SK-N-SH (cell line): Measurements from ENCODE around the gene ASTN2. TPM values are rescaled to one million over a fixed set of nuclear protein-coding genes. Genes with fewer than 3 reads are reported as not detected.

Experiments
- CTCF ChIA-PET: fragments of 300-600, 350-600 bp; formaldehyde crosslinking; extraction: SDS; loops from one replicate; lab custom pipeline; 2021; lab: Yijun Ruan, JAX
- POLR2A ChIA-PET: fragments of 350-600 bp; sonication (Branson Sonifier 250); formaldehyde crosslinking; extraction: SDS; loops from one replicate; lab custom pipeline; 2020; ENCODE audit warnings: antibody characterized with exemption, inconsistent platforms; lab: Yijun Ruan, JAX
- DNase-seq: peaks from one replicate; pipeline ENCODE4 v3.0.0; 2012
- H2AFZ ChIP-seq: fragments of 200-600 bp; sonication (generic); 2 replicates; pipeline ENCODE4 v1.8.1; 2016; ENCODE audit warnings: antibody characterized with exemption, mild to moderate bottlenecking, low read depth
- H3F3A ChIP-seq: fragments of 200-600 bp; sonication (generic); replicated peaks from 2 replicates; pipeline ENCODE3; 2016; ENCODE audit warnings: antibody characterized with exemption, mild to moderate bottlenecking; ENCODE audit not compliant: insufficient read depth
- H3K27ac ChIP-seq, 2 experiments: fragments of 200-500 bp in 1 of 2; fragments of 200-600 bp in 1 of 2; sonication (Bioruptor generic) in 1 of 2; sonication (generic), shearing (Covaris generic) in 1 of 2; 2 replicates each; pipeline versions ENCODE4 v1.5.1 to v1.6.1; 2014 to 2016; ENCODE audit warnings: low read depth in 2 of 2, inconsistent platforms in 1 of 2, low read length in 1 of 2, mild to moderate bottlenecking in 1 of 2, mixed read lengths in 1 of 2
- H3K27me3 ChIP-seq: fragments of 200-600 bp; sonication (generic), shearing (Covaris generic); 2 replicates; pipeline ENCODE4 v1.6.1; 2016; ENCODE audit warnings: mixed run types; ENCODE audit not compliant: insufficient read depth
- H3K36me3 ChIP-seq, 2 experiments: fragments of 200-500 bp in 1 of 2; fragments of 200-600 bp in 1 of 2; sonication (Bioruptor generic) in 1 of 2; sonication (generic) in 1 of 2; replicated peaks in 1 of 2; 2 replicates each; pipeline versions ENCODE3 to v1.5.1; 2014 to 2016; ENCODE audit warnings: low read length in 1 of 2, mild to moderate bottlenecking in 1 of 2; ENCODE audit not compliant: insufficient read depth in 2 of 2, control insufficient read depth in 1 of 2
- H3K4me1 ChIP-seq, 2 experiments: fragments of 200-500 bp in 1 of 2; fragments of 200-600 bp in 1 of 2; sonication (Bioruptor generic) in 1 of 2; sonication (generic), shearing (Covaris generic) in 1 of 2; 2 replicates each; pipeline versions ENCODE4 v1.5.1 to v1.6.1; 2014 to 2016; ENCODE audit warnings: low read depth in 1 of 2, low read length in 1 of 2, mixed run types in 1 of 2; ENCODE audit not compliant: insufficient read depth in 2 of 2, control insufficient read depth in 1 of 2
- H3K4me2 ChIP-seq: fragments of 200-600 bp; sonication (generic), shearing (Covaris generic); 2 replicates; pipeline ENCODE4 v1.6.1; 2017; ENCODE audit warnings: mixed run types
- H3K4me3 ChIP-seq, 2 experiments: fragments of 200-500 bp in 1 of 2; fragments of 200-600 bp in 1 of 2; sonication (Bioruptor generic) in 1 of 2; sonication (generic), shearing (Covaris generic) in 1 of 2; 2 replicates each; pipeline versions ENCODE4 v1.5.1 to v1.8.1; 2014 to 2016; ENCODE audit warnings: low read depth in 2 of 2, inconsistent platforms in 1 of 2, low read length in 1 of 2, mild to moderate bottlenecking in 1 of 2, mixed read lengths in 1 of 2, moderate library complexity in 1 of 2
- H3K79me2 ChIP-seq: fragments of 200-600 bp; sonication (generic); 2 replicates; pipeline ENCODE4 v1.8.1; 2017; ENCODE audit warnings: mild to moderate bottlenecking; ENCODE audit not compliant: insufficient read depth
- H3K9ac ChIP-seq: fragments of 200-600 bp; sonication (generic); 2 replicates; pipeline ENCODE4 v1.6.1; 2017; ENCODE audit warnings: mixed run types
- H3K9me2 ChIP-seq: fragments of 200-600 bp; sonication (generic); 2 replicates; pipeline ENCODE4 v1.6.1; 2017; ENCODE audit warnings: mixed run types
- H3K9me3 ChIP-seq: fragments of 200-600 bp; sonication (generic); 2 replicates; pipeline ENCODE4 v1.6.1; 2017; ENCODE audit warnings: mixed run types, mild to moderate bottlenecking, moderate library complexity
- H4K20me1 ChIP-seq: fragments of 200-600 bp; sonication (generic); 2 replicates; pipeline ENCODE4 v1.6.1; 2017; ENCODE audit warnings: mild to moderate bottlenecking, mixed run types; ENCODE audit not compliant: insufficient read depth
- ELF1 ChIP-seq: IDR thresholded peaks from 2 replicates; pipeline ENCODE4 v1.4.0; 2012
- FOSL2 ChIP-seq: IDR thresholded peaks from 2 replicates; pipeline ENCODE4 v1.4.0; 2012; ENCODE audit warnings: low read depth, mild to moderate bottlenecking, moderate library complexity, borderline replicate concordance
- GABPA ChIP-seq: IDR thresholded peaks from 2 replicates; pipeline ENCODE4 v1.4.0; 2012; ENCODE audit warnings: low read depth, mild to moderate bottlenecking
- JUND ChIP-seq: IDR thresholded peaks from 2 replicates; pipeline ENCODE4 v1.4.0; 2012
- MAX ChIP-seq: IDR thresholded peaks from 2 replicates; pipeline ENCODE4 v1.4.0; 2012; ENCODE audit warnings: low read depth
- MEF2A ChIP-seq: IDR thresholded peaks from 2 replicates; pipeline ENCODE4 v1.4.0; 2012; ENCODE audit warnings: low read depth, borderline replicate concordance
- MXI1 ChIP-seq: IDR thresholded peaks from 2 replicates; pipeline ENCODE4 v1.6.1; 2012; ENCODE audit warnings: mild to moderate bottlenecking, low read depth, low read length, improper control_type of control experiment
- NFIC ChIP-seq: IDR thresholded peaks from 2 replicates; pipeline ENCODE4 v1.4.0; 2012; ENCODE audit warnings: borderline replicate concordance
- RAD21 ChIP-seq: IDR thresholded peaks from 2 replicates; pipeline ENCODE4 v1.6.1; 2012; ENCODE audit warnings: mild to moderate bottlenecking, low read length
- RFX5 ChIP-seq: IDR thresholded peaks from 2 replicates; pipeline ENCODE4 v1.6.1; 2012; ENCODE audit warnings: mild to moderate bottlenecking, improper control_type of control experiment, low read length
- SIN3A ChIP-seq: IDR thresholded peaks from 2 replicates; pipeline ENCODE4 v1.6.1; 2012; ENCODE audit warnings: low read depth, mild to moderate bottlenecking, low read length, moderate library complexity, borderline replicate concordance
- SMC3 ChIP-seq: IDR thresholded peaks from 2 replicates; pipeline ENCODE4 v1.6.1; 2012; ENCODE audit warnings: low read depth, low read length, improper control_type of control experiment
- TCF12 ChIP-seq: IDR thresholded peaks from 2 replicates; pipeline ENCODE4 v1.4.0; 2012
- WGBS: methylation state at CpG from one replicate; pipeline ENCODE4 v1.1.6; 2017; ENCODE audit warnings: low lambda C conversion rate; 5-methylcytosine and 5-hydroxymethylcytosine counted together
- polyA plus RNA-seq, 3 experiments: library from polyadenylated mRNA; depleted of rRNA; stranded (reverse); fragments of >200 nt; gene quantifications; 2 replicates each; pipeline ENCODE4 v1.2.3, GENCODE V29; 2012
- TF ChIP-seq, protein P1 (sequence below): IDR thresholded peaks from 2 replicates; pipeline ENCODE4 v1.4.0; 2012; ENCODE audit warnings: low read depth, borderline replicate concordance

The ASTN2 gene
- polyA plus RNA-seq, 1 of the 3 experiments (the other 2 are of a cell fraction), result 6.6 TPM

DNA sequence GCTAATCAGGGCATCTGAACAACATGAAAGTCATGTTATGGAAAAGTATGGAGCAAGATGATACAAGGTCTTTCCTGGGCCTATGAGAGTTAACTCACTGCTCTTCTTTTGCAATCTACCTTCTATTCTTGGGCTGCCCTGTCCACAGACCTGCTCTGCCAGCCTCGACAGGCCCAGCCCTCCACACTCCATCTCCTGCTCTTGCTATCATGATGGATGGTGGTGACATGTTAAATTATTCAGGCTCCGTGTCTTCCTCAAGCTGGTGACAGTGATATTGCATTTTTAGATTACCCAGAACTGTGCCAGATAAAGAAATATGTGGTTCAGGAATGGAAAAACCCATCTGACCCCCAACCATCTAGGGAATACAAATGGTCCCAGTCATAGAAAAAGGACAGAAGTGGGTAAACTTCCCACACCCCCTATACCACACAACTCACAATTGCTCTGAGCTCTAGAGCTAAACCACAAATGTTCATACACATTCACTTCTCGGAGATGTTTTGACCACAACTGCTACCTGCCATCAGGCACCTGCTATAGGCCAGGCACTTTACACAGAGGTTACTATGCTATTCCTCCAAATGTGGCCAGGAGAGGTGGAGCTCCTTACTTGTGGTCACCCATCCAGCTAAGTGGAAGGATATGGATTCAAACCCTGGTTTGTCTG is 311.3 kb downstream of the ASTN2 start (continued):
- TF ChIP-seq, protein P1, sequence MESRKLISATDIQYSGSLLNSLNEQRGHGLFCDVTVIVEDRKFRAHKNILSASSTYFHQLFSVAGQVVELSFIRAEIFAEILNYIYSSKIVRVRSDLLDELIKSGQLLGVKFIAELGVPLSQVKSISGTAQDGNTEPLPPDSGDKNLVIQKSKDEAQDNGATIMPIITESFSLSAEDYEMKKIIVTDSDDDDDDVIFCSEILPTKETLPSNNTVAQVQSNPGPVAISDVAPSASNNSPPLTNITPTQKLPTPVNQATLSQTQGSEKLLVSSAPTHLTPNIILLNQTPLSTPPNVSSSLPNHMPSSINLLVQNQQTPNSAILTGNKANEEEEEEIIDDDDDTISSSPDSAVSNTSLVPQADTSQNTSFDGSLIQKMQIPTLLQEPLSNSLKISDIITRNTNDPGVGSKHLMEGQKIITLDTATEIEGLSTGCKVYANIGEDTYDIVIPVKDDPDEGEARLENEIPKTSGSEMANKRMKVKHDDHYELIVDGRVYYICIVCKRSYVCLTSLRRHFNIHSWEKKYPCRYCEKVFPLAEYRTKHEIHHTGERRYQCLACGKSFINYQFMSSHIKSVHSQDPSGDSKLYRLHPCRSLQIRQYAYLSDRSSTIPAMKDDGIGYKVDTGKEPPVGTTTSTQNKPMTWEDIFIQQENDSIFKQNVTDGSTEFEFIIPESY, result no peak
- TF ChIP-seq ELF1 (no peak), FOSL2 (no peak), MXI1 (no peak), RAD21 (no peak), RFX5 (no peak), NFIC (no peak), SIN3A (no peak), GABPA (no peak), SMC3 (no peak), MAX (no peak)

DNA sequence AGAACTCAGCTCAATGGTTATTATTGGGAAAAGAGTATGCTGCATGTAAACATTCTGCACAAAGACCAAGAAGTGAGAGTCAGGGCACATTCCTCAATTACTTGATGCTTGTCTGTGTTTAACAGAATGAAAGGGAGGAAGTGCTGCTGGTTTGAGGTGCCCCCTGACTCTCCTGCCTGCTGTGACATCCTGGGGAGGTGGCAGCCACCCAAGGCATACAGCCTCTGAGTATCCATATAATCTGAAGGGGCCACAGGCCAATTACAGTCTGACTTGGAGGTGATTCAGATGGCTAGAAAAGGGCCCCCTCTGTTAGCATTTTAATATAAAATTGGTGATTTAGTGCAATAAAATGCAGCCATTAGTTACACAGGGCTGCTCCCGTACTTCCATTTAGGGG is 313.8 kb downstream of the ASTN2 start:
- Histone ChIP-seq H3K4me1 (peaks cover 0 to 5% of the 10 kb centered on the region in 2 experiments; a peak in 1 of 4 replicates), H4K20me1 (no peaks in the 10 kb centered on the region), H3K36me3 (no peaks in the 10 kb centered on the region), H3K4me2 (no peak overlapping the region), H3K79me2 (no peaks in the 10 kb centered on the region), H3K9ac (no peak overlapping the region), H3K4me3 (no peak overlapping the region), H3K27me3 (no peaks in the 10 kb centered on the region), H2AFZ (no peak overlapping the region), H3K9me2 (no peaks in the 10 kb centered on the region), H3K27ac (no peak overlapping the region)
- POLR2A ChIA-PET, result no interaction called here
- DNase-seq, result no peak
- 33% methylated on average over 1 of the region's 1 CpG for WGBS
- CTCF ChIA-PET, result no interaction called here
- no peak for TF ChIP-seq MEF2A
- TF ChIP-seq ELF1, result no peak
- no peak for TF ChIP-seq JUND
- TF ChIP-seq TCF12, result no peak
- TF ChIP-seq, protein P1, result no peak
- TF ChIP-seq, all 33 proteins: peak for 0
- H3K9me3 ChIP-seq, result no peaks in the 10 kb centered on the region
- H3F3A ChIP-seq, result peaks cover 3% of the 10 kb centered on the region
